Activated CD4-positive, alpha-beta T cell treated with anti-CD3 and anti-CD28 coated beads, Interleukin-2, amount 50 U/mL, for 24 hours (primary cell): ENCODE measurements around the gene NT5DC4.

Source experiments
- DNase-seq, 2 donors: peaks; one replicate each; pipeline ENCODE4 v3.0.0-alpha.2; 2020; ENCODE audit warnings: low read depth in 1 of 2, low spot score in 1 of 2

NT5DC4 gene

GRCh38 chr2:112784199-112785189 lies 63.7 kb downstream of the NT5DC4 start, which contains the start of gene IL1A:
Gene IL1A (minus strand): TSS chr2:112784493. CDS start chr2:112783770, 723 bp downstream.
- DNase-seq, result no peak

DNA sequence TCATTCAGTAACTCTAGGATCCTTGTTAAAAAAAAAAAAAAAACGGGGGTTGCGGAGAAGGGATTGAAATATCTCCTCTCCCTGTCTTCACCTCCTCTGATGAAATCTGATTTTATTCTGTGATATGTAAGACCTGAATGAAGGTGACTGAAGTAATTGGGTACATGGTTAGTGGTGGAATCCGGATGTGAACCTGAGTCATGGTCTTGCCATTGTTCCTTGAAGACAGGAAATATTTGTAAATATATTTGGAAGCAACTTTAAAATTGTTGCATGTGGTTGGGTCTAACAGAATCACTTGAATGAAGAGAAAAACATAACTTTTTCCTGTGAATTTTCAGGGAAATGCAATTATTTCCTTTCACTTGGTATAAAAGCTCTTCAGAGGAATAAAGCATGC lies 66.5 kb downstream of the NT5DC4 start:
- no peak for DNase-seq

DNA sequence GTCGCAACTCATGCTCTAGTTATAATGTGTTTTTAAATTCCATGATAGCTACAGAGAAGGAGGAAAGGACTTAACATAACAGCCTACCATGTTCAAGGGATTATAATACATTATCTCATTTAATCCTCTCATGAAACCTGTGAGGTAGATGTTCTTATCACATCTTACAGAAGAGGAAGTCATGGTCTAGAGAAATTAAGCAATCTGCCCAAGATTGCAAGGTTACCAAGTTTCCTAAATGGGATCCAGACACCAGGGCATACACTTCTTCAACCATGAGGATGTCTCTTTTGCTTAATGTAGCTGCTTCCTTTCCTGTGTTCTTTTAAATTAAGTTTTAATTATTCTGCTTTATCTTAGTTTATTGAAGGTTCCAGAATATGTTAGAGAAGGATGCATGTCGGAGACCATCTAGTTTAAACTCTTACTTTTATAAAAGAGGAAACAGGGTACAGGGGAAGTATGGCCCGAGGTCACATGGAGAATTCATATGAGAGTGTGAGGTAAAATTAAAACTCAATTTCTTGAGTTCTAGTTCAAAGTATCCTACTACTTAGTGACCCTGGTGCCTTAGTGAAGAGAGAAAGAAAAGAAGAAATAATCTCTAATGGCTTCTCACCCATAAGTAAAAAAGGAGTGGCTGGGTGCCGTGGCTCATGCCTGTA lies 67.0 kb downstream of the NT5DC4 start:
- DNase-seq, result no peak

- no peak for DNase-seq
These were observed 67.8 kb downstream of the NT5DC4 start for GRCh38 chr2:112788653-112789052.
